ENCODE measurements around the gene BORCS8.

- TF ChIP-seq CTCF (IDR thresholded peaks at IDR 0.05) (no peak), POLR2A (IDR thresholded peaks at IDR 0.05) (no peak)
These were observed 37.0 kb downstream of the BORCS8 start for GRCh38 chr19:19154768-19155494.

Measured in testis (tissue), 2 donors.